Hepatocyte (in vitro differentiated cells): ENCODE data around the gene PCDHA1.

Source experiments
- CTCF ChIP-seq: fragments of 200-600 bp; sonication (generic); IDR thresholded peaks from 2 replicates; pipeline ENCODE4 v1.5.1; 2016; ENCODE audit warnings: antibody characterized with exemption, mild to moderate bottlenecking; ENCODE audit not compliant: poor library complexity
- EZH2 ChIP-seq: fragments of 200-600 bp; sonication (generic); IDR thresholded peaks from 2 replicates; pipeline ENCODE4 v1.6.1; 2016; ENCODE audit warnings: antibody characterized with exemption, mild to moderate bottlenecking, borderline replicate concordance
- EZH2phosphoT487 ChIP-seq: fragments of 200-600 bp; sonication (generic); IDR thresholded peaks from one replicate; pipeline ENCODE4 v1.6.1; 2018; ENCODE audit warnings: antibody characterized with exemption, mild to moderate bottlenecking, low read depth, moderate library complexity; ENCODE audit not compliant: unreplicated experiment, severe bottlenecking

GRCh38 chr5:141022384-141022783, 236.4 kb downstream of the PCDHA1 start:
- TF ChIP-seq CTCF (no peak), EZH2phosphoT487 (no peak), EZH2 (no peak)
